ENCODE data around the gene ZNF81.
"Not testable (repeated sequence)": the region's sequence is repeated elsewhere in the genome, so short reads cannot be mapped to it uniquely, and the experiment has no call there.

Gene ZNF81

GRCh38 chrX:47843363-47843762, 6.7 kb downstream of the ZNF81 start:
- Histone ChIP-seq H3K27me3 (replicated peaks; ENCODE audit: control insufficient read depth, insufficient read depth, low read length, poor library complexity, severe bottlenecking) (no peaks in the 10 kb centered on the region), H3K4me3 (ENCODE audit: insufficient read depth, low read depth, low read length, poor library complexity, severe bottlenecking) (no peak overlapping the region), H3K9me3 (ENCODE audit: control insufficient read depth, low read length) (no peaks in the 10 kb centered on the region), H3K36me3 (ENCODE audit: control insufficient read depth, insufficient read depth, low read length) (peaks cover 5% of the 10 kb centered on the region), H3K27ac (ENCODE audit: insufficient read depth, low read length, poor library complexity, severe bottlenecking) (no peak overlapping the region), H3K4me1 (ENCODE audit: control insufficient read depth, insufficient read depth, low read length, poor library complexity, severe bottlenecking) (no peaks in the 10 kb centered on the region)
- DNase-seq, result no peak

GRCh38 chrX:47844117-47844516, 7.4 kb downstream of the ZNF81 start:
- Histone ChIP-seq H3K27ac (ENCODE audit: insufficient read depth, low read length, poor library complexity, severe bottlenecking) (no peak overlapping the region), H3K4me3 (ENCODE audit: insufficient read depth, low read depth, low read length, poor library complexity, severe bottlenecking) (no peak overlapping the region), H3K27me3 (replicated peaks; ENCODE audit: control insufficient read depth, insufficient read depth, low read length, poor library complexity, severe bottlenecking) (no peaks in the 10 kb centered on the region), H3K9me3 (ENCODE audit: control insufficient read depth, low read length) (no peaks in the 10 kb centered on the region), H3K4me1 (ENCODE audit: control insufficient read depth, insufficient read depth, low read length, poor library complexity, severe bottlenecking) (no peaks in the 10 kb centered on the region), H3K36me3 (ENCODE audit: control insufficient read depth, insufficient read depth, low read length) (peaks cover 5% of the 10 kb centered on the region)
- no peak for DNase-seq

GRCh38 chrX:47846040-47846439, 9.3 kb downstream of the ZNF81 start:
- DNase-seq, result no peak
- no peaks in the 10 kb centered on the region for H3K4me1 ChIP-seq (ENCODE audit: control insufficient read depth, insufficient read depth, low read length, poor library complexity, severe bottlenecking)
- H3K36me3 ChIP-seq (ENCODE audit: control insufficient read depth, insufficient read depth, low read length), result peaks cover 8% of the 10 kb centered on the region
- H3K27me3 ChIP-seq (replicated peaks; ENCODE audit: control insufficient read depth, insufficient read depth, low read length, poor library complexity, severe bottlenecking), result no peaks in the 10 kb centered on the region
- H3K4me3 ChIP-seq (ENCODE audit: insufficient read depth, low read depth, low read length, poor library complexity, severe bottlenecking), result no peak overlapping the region
- no peaks in the 10 kb centered on the region for H3K9me3 ChIP-seq (ENCODE audit: control insufficient read depth, low read length)
- no peak overlapping the region for H3K27ac ChIP-seq (ENCODE audit: insufficient read depth, low read length, poor library complexity, severe bottlenecking)

- Histone ChIP-seq H3K27me3 (replicated peaks; ENCODE audit: control insufficient read depth, insufficient read depth, low read length, poor library complexity, severe bottlenecking) (no peaks in the 10 kb centered on the region), H3K4me1 (ENCODE audit: control insufficient read depth, insufficient read depth, low read length, poor library complexity, severe bottlenecking) (no peaks in the 10 kb centered on the region), H3K4me3 (ENCODE audit: insufficient read depth, low read depth, low read length, poor library complexity, severe bottlenecking) (no peak overlapping the region), H3K9me3 (ENCODE audit: control insufficient read depth, low read length) (no peaks in the 10 kb centered on the region), H3K36me3 (ENCODE audit: control insufficient read depth, insufficient read depth, low read length) (peaks cover 8% of the 10 kb centered on the region), H3K27ac (ENCODE audit: insufficient read depth, low read length, poor library complexity, severe bottlenecking) (no peak overlapping the region)
- DNase-seq, result no peak
Observed at GRCh38 chrX:47849778-47850177, 13.1 kb downstream of the ZNF81 start.

GRCh38 chrX:47850389-47850788, 13.7 kb downstream of the ZNF81 start:
- DNase-seq; H3K4me1 ChIP-seq (ENCODE audit: control insufficient read depth, insufficient read depth, low read length, poor library complexity, severe bottlenecking); H3K27me3 ChIP-seq (replicated peaks; ENCODE audit: control insufficient read depth, insufficient read depth, low read length, poor library complexity, severe bottlenecking); H3K9me3 ChIP-seq (ENCODE audit: control insufficient read depth, low read length); H3K27ac ChIP-seq (ENCODE audit: insufficient read depth, low read length, poor library complexity, severe bottlenecking); H3K4me3 ChIP-seq (ENCODE audit: insufficient read depth, low read depth, low read length, poor library complexity, severe bottlenecking); H3K36me3 ChIP-seq (ENCODE audit: control insufficient read depth, insufficient read depth, low read length): not testable (repeated sequence)

- H3K27me3 ChIP-seq (replicated peaks; ENCODE audit: control insufficient read depth, insufficient read depth, low read length, poor library complexity, severe bottlenecking), result no peaks in the 10 kb centered on the region
- DNase-seq, result no peak
- H3K4me3 ChIP-seq (ENCODE audit: insufficient read depth, low read depth, low read length, poor library complexity, severe bottlenecking), result no peak overlapping the region
- H3K9me3 ChIP-seq (ENCODE audit: control insufficient read depth, low read length), result no peaks in the 10 kb centered on the region
- H3K4me1 ChIP-seq (ENCODE audit: control insufficient read depth, insufficient read depth, low read length, poor library complexity, severe bottlenecking), result no peaks in the 10 kb centered on the region
- peaks cover 8% of the 10 kb centered on the region for H3K36me3 ChIP-seq (ENCODE audit: control insufficient read depth, insufficient read depth, low read length)
- H3K27ac ChIP-seq (ENCODE audit: insufficient read depth, low read length, poor library complexity, severe bottlenecking), result no peak overlapping the region
Observed at GRCh38 chrX:47850901-47851300, 14.2 kb downstream of the ZNF81 start.

GRCh38 chrX:47854474-47854873, 17.8 kb downstream of the ZNF81 start:
- Histone ChIP-seq H3K36me3 (ENCODE audit: control insufficient read depth, insufficient read depth, low read length) (peaks cover 3% of the 10 kb centered on the region), H3K4me1 (ENCODE audit: control insufficient read depth, insufficient read depth, low read length, poor library complexity, severe bottlenecking) (no peaks in the 10 kb centered on the region), H3K27ac (ENCODE audit: insufficient read depth, low read length, poor library complexity, severe bottlenecking) (no peak overlapping the region), H3K4me3 (ENCODE audit: insufficient read depth, low read depth, low read length, poor library complexity, severe bottlenecking) (no peak overlapping the region), H3K9me3 (ENCODE audit: control insufficient read depth, low read length) (no peaks in the 10 kb centered on the region), H3K27me3 (replicated peaks; ENCODE audit: control insufficient read depth, insufficient read depth, low read length, poor library complexity, severe bottlenecking) (no peaks in the 10 kb centered on the region)
- DNase-seq, result peak in 1 of 3 donors; percentile 1

GRCh38 chrX:47859686-47860085, 23.0 kb downstream of the ZNF81 start:
- H3K27ac ChIP-seq (ENCODE audit: insufficient read depth, low read length, poor library complexity, severe bottlenecking), result no peak overlapping the region
- peaks cover 4% of the 10 kb centered on the region for H3K36me3 ChIP-seq (ENCODE audit: control insufficient read depth, insufficient read depth, low read length)
- H3K27me3 ChIP-seq (replicated peaks; ENCODE audit: control insufficient read depth, insufficient read depth, low read length, poor library complexity, severe bottlenecking), result no peaks in the 10 kb centered on the region
- no peak overlapping the region for H3K4me3 ChIP-seq (ENCODE audit: insufficient read depth, low read depth, low read length, poor library complexity, severe bottlenecking)
- H3K4me1 ChIP-seq (ENCODE audit: control insufficient read depth, insufficient read depth, low read length, poor library complexity, severe bottlenecking), result no peaks in the 10 kb centered on the region
- DNase-seq, result no peak
- no peaks in the 10 kb centered on the region for H3K9me3 ChIP-seq (ENCODE audit: control insufficient read depth, low read length)

GRCh38 chrX:47862680-47863079, 26.0 kb downstream of the ZNF81 start:
- peaks cover 5% of the 10 kb centered on the region for H3K36me3 ChIP-seq (ENCODE audit: control insufficient read depth, insufficient read depth, low read length)
- DNase-seq, result no peak
- H3K4me3 ChIP-seq (ENCODE audit: insufficient read depth, low read depth, low read length, poor library complexity, severe bottlenecking), result no peak overlapping the region
- H3K4me1 ChIP-seq (ENCODE audit: control insufficient read depth, insufficient read depth, low read length, poor library complexity, severe bottlenecking), result no peaks in the 10 kb centered on the region
- H3K27ac ChIP-seq (ENCODE audit: insufficient read depth, low read length, poor library complexity, severe bottlenecking), result no peak overlapping the region
- H3K9me3 ChIP-seq (ENCODE audit: control insufficient read depth, low read length), result no peaks in the 10 kb centered on the region
- no peaks in the 10 kb centered on the region for H3K27me3 ChIP-seq (replicated peaks; ENCODE audit: control insufficient read depth, insufficient read depth, low read length, poor library complexity, severe bottlenecking)

- no peaks in the 10 kb centered on the region for H3K4me1 ChIP-seq (ENCODE audit: control insufficient read depth, insufficient read depth, low read length, poor library complexity, severe bottlenecking)
- no peaks in the 10 kb centered on the region for H3K27me3 ChIP-seq (replicated peaks; ENCODE audit: control insufficient read depth, insufficient read depth, low read length, poor library complexity, severe bottlenecking)
- H3K4me3 ChIP-seq (ENCODE audit: insufficient read depth, low read depth, low read length, poor library complexity, severe bottlenecking), result no peak overlapping the region
- no peaks in the 10 kb centered on the region for H3K9me3 ChIP-seq (ENCODE audit: control insufficient read depth, low read length)
- DNase-seq, result no peak
- H3K36me3 ChIP-seq (ENCODE audit: control insufficient read depth, insufficient read depth, low read length), result peaks cover 5% of the 10 kb centered on the region
- no peak overlapping the region for H3K27ac ChIP-seq (ENCODE audit: insufficient read depth, low read length, poor library complexity, severe bottlenecking)
Observed at GRCh38 chrX:47863187-47863586, 26.5 kb downstream of the ZNF81 start.

GRCh38 chrX:47864300-47864699, 27.6 kb downstream of the ZNF81 start:
- no peak for DNase-seq
- no peaks in the 10 kb centered on the region for H3K4me1 ChIP-seq (ENCODE audit: control insufficient read depth, insufficient read depth, low read length, poor library complexity, severe bottlenecking)
- no peaks in the 10 kb centered on the region for H3K27me3 ChIP-seq (replicated peaks; ENCODE audit: control insufficient read depth, insufficient read depth, low read length, poor library complexity, severe bottlenecking)
- no peak overlapping the region for H3K4me3 ChIP-seq (ENCODE audit: insufficient read depth, low read depth, low read length, poor library complexity, severe bottlenecking)
- peaks cover 5% of the 10 kb centered on the region for H3K36me3 ChIP-seq (ENCODE audit: control insufficient read depth, insufficient read depth, low read length)
- no peaks in the 10 kb centered on the region for H3K9me3 ChIP-seq (ENCODE audit: control insufficient read depth, low read length)
- no peak overlapping the region for H3K27ac ChIP-seq (ENCODE audit: insufficient read depth, low read length, poor library complexity, severe bottlenecking)

All from effector memory CD4-positive, alpha-beta T cell (primary cell).